Measurements from ENCODE around the gene CAP1. TPM values are rescaled to one million over a fixed set of nuclear protein-coding genes. Genes with fewer than 3 reads are reported as not detected.
A peak's percentile ranks its signal among the peaks of the same experiment; 100 is the strongest.

The CAP1 gene
- total RNA-seq, 1 donor = 137 TPM

GRCh38 chr1:40092706-40093639, 52.4 kb downstream of the CAP1 start:
- DNase-seq (ENCODE audit: low read depth in 2 of 3, low spot score in 2 of 3) = no peak

GRCh38 chr1:40094466-40095110, 54.1 kb downstream of the CAP1 start:
- DNase-seq (ENCODE audit: low read depth in 2 of 3, low spot score in 2 of 3) = no peak

GRCh38 chr1:40095806-40096205, 55.3 kb downstream of the CAP1 start:
- DNase-seq (ENCODE audit: low read depth in 2 of 3, low spot score in 2 of 3) = no peak

- DNase-seq (ENCODE audit: low read depth in 2 of 3, low spot score in 2 of 3) = no peak
These were observed 56.1 kb downstream of the CAP1 start for GRCh38 chr1:40096646-40096976.

GRCh38 chr1:40096977-40097782, 56.7 kb downstream of the CAP1 start, which contains the start of gene PPT1:
Gene PPT1, minus strand, starts transcription at chr1:40097252. Its CDS starts 14 bp downstream, at chr1:40097238.
- peak; percentile 58 to 76 (median 68) for DNase-seq (ENCODE audit: low read depth in 2 of 3, low spot score in 2 of 3)

GRCh38 chr1:40102038-40102437, 61.5 kb downstream of the CAP1 start:
- DNase-seq (ENCODE audit: low read depth in 2 of 3, low spot score in 2 of 3) = no peak

GRCh38 chr1:40102896-40103295, 62.4 kb downstream of the CAP1 start:
- no peak for DNase-seq (ENCODE audit: low read depth in 2 of 3, low spot score in 2 of 3)

GRCh38 chr1:40105028-40105427, 64.5 kb downstream of the CAP1 start:
- no peak for DNase-seq (ENCODE audit: low read depth in 2 of 3, low spot score in 2 of 3)

GRCh38 chr1:40107290-40107959, 66.9 kb downstream of the CAP1 start:
- no peak for DNase-seq (ENCODE audit: low read depth in 2 of 3, low spot score in 2 of 3)

- no peak for DNase-seq (ENCODE audit: low read depth in 2 of 3, low spot score in 2 of 3)
These were observed 69.9 kb downstream of the CAP1 start for GRCh38 chr1:40110389-40110788.

GRCh38 chr1:40114400-40114799, 73.9 kb downstream of the CAP1 start:
- DNase-seq (ENCODE audit: low read depth in 2 of 3, low spot score in 2 of 3) = no peak

GRCh38 chr1:40120128-40120527, 79.6 kb downstream of the CAP1 start:
- no peak for DNase-seq (ENCODE audit: low read depth in 2 of 3, low spot score in 2 of 3)

Other genes starting within 250 kb of the CAP1 start
- gene TRIT1, start 157.2 kb upstream of the CAP1 start, total RNA-seq = 22.9 TPM
- gene MYCL, start 138.8 kb upstream of the CAP1 start, total RNA-seq = 0.27 TPM
- 2.4 TPM for gene MFSD2A, start 85.6 kb upstream of the CAP1 start, total RNA-seq
- gene PPT1, start 56.5 kb downstream of the CAP1 start, total RNA-seq = 73.5 TPM
- 8.6 TPM for gene RLF, start 120.7 kb downstream of the CAP1 start, total RNA-seq
- gene TMCO2, start 207.2 kb downstream of the CAP1 start, total RNA-seq = not detected
- gene ZMPSTE24, start 217.5 kb downstream of the CAP1 start, total RNA-seq = 8.1 TPM

All from hematopoietic multipotent progenitor cell (in vitro differentiated cells).